Osteoblast (primary cell): ENCODE results near the gene RAD50. TPM values are rescaled to one million over a fixed set of nuclear protein-coding genes. Genes with fewer than 3 reads are reported as not detected.
A peak's percentile ranks its signal among the peaks of the same experiment; 100 is the strongest.

Experiments used
- DNase-seq: peaks from one replicate; pipeline ENCODE4 v3.0.0; 2011; ENCODE audit warnings: low spot score, mixed read lengths; ENCODE audit not compliant: insufficient read length; ENCODE audit errors: missing footprints
- H2AFZ ChIP-seq: 2 replicates; pipeline ENCODE4 v1.6.0; 2011; ENCODE audit warnings: mild to moderate bottlenecking, low read length
- H3K27ac ChIP-seq: 2 replicates; pipeline ENCODE4 v1.5.1; 2011; ENCODE audit warnings: mild to moderate bottlenecking, low read depth, low read length, moderate library complexity
- H3K27me3 ChIP-seq: 2 replicates; pipeline ENCODE4 v1.6.0; 2012; ENCODE audit warnings: mild to moderate bottlenecking, control low read depth, inconsistent platforms, low read length, moderate library complexity; ENCODE audit not compliant: insufficient read depth
- H3K36me3 ChIP-seq: 2 replicates; pipeline ENCODE4 v1.5.1; 2011; ENCODE audit warnings: mild to moderate bottlenecking, low read length, control low read depth, moderate library complexity; ENCODE audit not compliant: insufficient read depth
- H3K4me1 ChIP-seq: 2 replicates; pipeline ENCODE4 v1.5.1; 2011; ENCODE audit warnings: mild to moderate bottlenecking, low read length, control low read depth, moderate library complexity; ENCODE audit not compliant: insufficient read depth
- H3K4me2 ChIP-seq: 2 replicates; pipeline ENCODE4 v1.6.0; 2011; ENCODE audit warnings: mild to moderate bottlenecking, low read length; ENCODE audit not compliant: insufficient read depth
- H3K4me3 ChIP-seq: fragments of 200-600 bp; sonication (generic); 3 replicates; pipeline ENCODE4 v1.5.1; 2012; ENCODE audit warnings: mild to moderate bottlenecking, low read length, inconsistent platforms; ENCODE audit not compliant: insufficient read depth
- H3K79me2 ChIP-seq: 2 replicates; pipeline ENCODE4 v1.6.0; 2012; ENCODE audit warnings: mild to moderate bottlenecking, low read length, control low read depth, inconsistent platforms; ENCODE audit not compliant: insufficient read depth
- H3K9me3 ChIP-seq: 2 replicates; pipeline ENCODE4 v1.5.1; 2011; ENCODE audit warnings: low read depth, low read length, control low read depth
- H4K20me1 ChIP-seq: 2 replicates; pipeline ENCODE4 v1.6.0; 2012; ENCODE audit warnings: mild to moderate bottlenecking, low read length, control low read depth; ENCODE audit not compliant: insufficient read depth
- CTCF ChIP-seq: IDR thresholded peaks from 2 replicates; pipeline ENCODE4 v1.5.1; 2011; ENCODE audit warnings: mild to moderate bottlenecking, low read depth, low read length, moderate library complexity; ENCODE audit errors: extremely low read depth
- total RNA-seq: library from RNA; depleted of rRNA; stranded (reverse); fragments of >200 nt; gene quantifications from 2 replicates; pipeline ENCODE4 v1.2.3, GENCODE V29; 2012

Gene RAD50
- total RNA-seq, 1 donor, result 39.4 TPM

DNA sequence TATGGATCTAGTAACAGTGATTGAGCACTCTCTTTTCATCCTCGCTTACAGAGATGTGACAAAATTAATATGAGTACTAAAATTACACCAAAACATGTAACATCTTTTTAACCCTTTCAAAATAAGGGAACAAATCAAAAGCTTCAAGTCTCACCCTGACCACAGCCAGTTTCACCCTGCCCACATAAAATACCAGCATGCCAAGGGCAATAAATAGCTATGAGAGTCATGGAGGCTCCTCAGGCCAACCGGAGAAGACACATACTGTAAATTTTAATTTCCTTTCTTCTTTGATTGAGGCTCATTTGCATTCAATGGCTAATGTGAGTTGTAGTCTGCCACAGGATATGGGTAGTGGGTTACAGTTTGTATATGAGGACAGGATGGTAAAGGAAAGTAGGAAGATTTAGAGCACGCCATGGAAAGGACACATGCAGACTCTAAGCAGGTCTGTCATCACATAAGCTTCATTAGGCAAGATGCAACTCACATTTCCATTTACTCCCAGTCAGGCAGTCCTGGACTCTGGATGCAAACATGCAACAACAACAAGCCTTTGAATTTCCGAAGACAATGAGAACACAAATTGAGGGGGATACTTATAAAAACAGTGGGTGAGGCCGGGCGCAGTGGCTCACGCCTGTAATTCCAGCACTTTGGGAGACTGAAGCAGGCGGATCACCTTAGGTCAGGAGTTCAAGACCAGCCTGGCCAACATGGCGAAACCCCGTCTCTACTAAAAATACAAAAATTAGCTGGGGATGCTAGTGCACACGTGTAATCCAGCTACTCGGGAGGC, 128.3 kb downstream of the RAD50 start:
- TF ChIP-seq CTCF, result no peak
- Histone ChIP-seq H3K79me2 (no peaks in the 10 kb centered on the region), H4K20me1 (no peaks in the 10 kb centered on the region), H3K4me2 (no peak overlapping the region), H3K4me1 (peaks cover 11% of the 10 kb centered on the region), H3K9me3 (no peaks in the 10 kb centered on the region), H3K27me3 (no peaks in the 10 kb centered on the region), H3K27ac (no peak overlapping the region), H2AFZ (no peak overlapping the region), H3K4me3 (no peak overlapping the region), H3K36me3 (no peaks in the 10 kb centered on the region)
- DNase-seq, result peak; percentile 19

DNA sequence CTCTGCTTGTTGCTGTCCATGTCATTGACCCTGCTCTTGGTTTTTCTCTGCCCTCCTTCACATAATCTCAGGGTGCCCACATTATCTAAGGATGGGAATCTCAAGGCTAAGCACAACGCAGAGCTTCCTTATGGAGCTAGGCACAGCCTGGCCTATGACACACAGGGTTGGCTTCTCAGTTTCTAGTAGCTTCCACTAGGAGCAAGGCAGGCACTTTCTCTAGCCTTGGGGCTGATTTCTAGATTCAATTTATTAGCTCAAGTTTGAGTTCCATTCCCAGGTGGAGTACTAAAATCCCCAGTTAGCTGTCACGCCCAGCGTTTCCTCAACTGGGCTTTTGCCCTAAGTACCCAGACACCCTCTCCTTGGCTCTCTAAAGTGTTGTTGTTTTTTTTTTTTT, 129.4 kb downstream of the RAD50 start:
- no peaks in the 10 kb centered on the region for H3K9me3 ChIP-seq
- H2AFZ ChIP-seq, result no peak overlapping the region
- TF ChIP-seq CTCF, result no peak
- H3K27me3 ChIP-seq, result no peaks in the 10 kb centered on the region
- H4K20me1 ChIP-seq, result no peaks in the 10 kb centered on the region
- DNase-seq, result no peak
- peaks cover 11% of the 10 kb centered on the region for H3K4me1 ChIP-seq
- no peaks in the 10 kb centered on the region for H3K79me2 ChIP-seq
- no peak overlapping the region for H3K4me2 ChIP-seq
- H3K4me3 ChIP-seq, result no peak overlapping the region
- H3K27ac ChIP-seq, result no peak overlapping the region
- no peaks in the 10 kb centered on the region for H3K36me3 ChIP-seq

GRCh38 chr5:132687995-132688394, 131.2 kb downstream of the RAD50 start:
- no peak overlapping the region for H3K27ac ChIP-seq
- no peaks in the 10 kb centered on the region for H4K20me1 ChIP-seq
- H3K4me3 ChIP-seq, result no peak overlapping the region
- H3K4me2 ChIP-seq, result no peak overlapping the region
- no peaks in the 10 kb centered on the region for H3K9me3 ChIP-seq
- no peak overlapping the region for H2AFZ ChIP-seq
- H3K27me3 ChIP-seq, result no peaks in the 10 kb centered on the region
- no peak for DNase-seq
- TF ChIP-seq CTCF, result no peak
- no peaks in the 10 kb centered on the region for H3K79me2 ChIP-seq
- peaks cover 11% of the 10 kb centered on the region for H3K4me1 ChIP-seq
- H3K36me3 ChIP-seq, result no peaks in the 10 kb centered on the region

DNA sequence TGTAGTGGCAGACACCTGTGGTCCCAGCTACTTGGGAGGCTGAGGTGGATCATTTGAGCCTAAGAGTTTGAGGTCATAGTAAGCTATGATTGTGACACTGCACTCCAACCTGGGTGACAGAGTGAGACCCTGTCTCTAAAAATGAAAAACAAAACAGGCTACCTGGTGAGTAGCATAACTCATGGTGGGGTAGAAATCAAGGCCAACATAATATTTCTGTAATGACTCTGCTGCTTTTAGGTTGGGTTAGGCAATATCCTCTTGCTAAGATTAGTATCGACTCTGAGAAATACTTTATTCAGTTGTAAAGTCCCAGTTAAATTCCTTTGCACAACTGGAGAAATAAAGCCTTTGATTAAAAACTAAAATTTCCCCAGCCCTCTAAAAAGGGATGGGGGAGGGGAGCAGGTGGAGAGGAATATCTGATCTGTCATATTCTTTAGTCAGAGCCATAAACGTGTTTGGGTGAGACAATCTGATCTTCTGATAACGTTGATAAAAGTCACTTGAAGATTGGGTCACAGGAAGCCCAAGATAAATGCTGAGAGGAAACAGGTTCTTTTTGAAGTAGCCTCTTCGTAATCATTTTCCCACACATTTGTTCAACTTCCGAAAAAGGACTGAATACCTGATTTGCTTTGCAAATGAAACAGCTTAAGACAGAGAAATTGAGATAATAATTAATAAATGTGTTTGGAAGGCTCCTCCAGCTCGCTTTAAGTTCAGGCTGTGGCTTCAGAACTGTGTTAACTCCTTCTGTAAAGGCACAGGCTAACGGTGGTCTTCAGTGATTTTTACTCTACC, 132.0 kb downstream of the RAD50 start:
- DNase-seq, result no peak
- Histone ChIP-seq H3K36me3 (no peaks in the 10 kb centered on the region), H2AFZ (no peak overlapping the region), H3K9me3 (no peaks in the 10 kb centered on the region), H3K27me3 (no peaks in the 10 kb centered on the region), H3K4me1 (peaks cover 11% of the 10 kb centered on the region), H4K20me1 (no peaks in the 10 kb centered on the region), H3K4me3 (no peak overlapping the region), H3K79me2 (no peaks in the 10 kb centered on the region), H3K27ac (no peak overlapping the region), H3K4me2 (no peak overlapping the region)
- no peak for TF ChIP-seq CTCF
